NCI-H526 treated with DMSO at 0.1 percent for 48 hours (cell line): ENCODE data around the gene HLA-E.
A peak's percentile ranks its signal among the peaks of the same experiment; 100 is the strongest.
"Not testable (repeated sequence)": the region's sequence is repeated elsewhere in the genome, so short reads cannot be mapped to it uniquely, and the experiment has no call there.

Experiments used
- DNase-seq: peaks from one replicate; lab custom pipeline; 2025; lab: John Stamatoyannopoulos, UW

The HLA-E gene

DNA sequence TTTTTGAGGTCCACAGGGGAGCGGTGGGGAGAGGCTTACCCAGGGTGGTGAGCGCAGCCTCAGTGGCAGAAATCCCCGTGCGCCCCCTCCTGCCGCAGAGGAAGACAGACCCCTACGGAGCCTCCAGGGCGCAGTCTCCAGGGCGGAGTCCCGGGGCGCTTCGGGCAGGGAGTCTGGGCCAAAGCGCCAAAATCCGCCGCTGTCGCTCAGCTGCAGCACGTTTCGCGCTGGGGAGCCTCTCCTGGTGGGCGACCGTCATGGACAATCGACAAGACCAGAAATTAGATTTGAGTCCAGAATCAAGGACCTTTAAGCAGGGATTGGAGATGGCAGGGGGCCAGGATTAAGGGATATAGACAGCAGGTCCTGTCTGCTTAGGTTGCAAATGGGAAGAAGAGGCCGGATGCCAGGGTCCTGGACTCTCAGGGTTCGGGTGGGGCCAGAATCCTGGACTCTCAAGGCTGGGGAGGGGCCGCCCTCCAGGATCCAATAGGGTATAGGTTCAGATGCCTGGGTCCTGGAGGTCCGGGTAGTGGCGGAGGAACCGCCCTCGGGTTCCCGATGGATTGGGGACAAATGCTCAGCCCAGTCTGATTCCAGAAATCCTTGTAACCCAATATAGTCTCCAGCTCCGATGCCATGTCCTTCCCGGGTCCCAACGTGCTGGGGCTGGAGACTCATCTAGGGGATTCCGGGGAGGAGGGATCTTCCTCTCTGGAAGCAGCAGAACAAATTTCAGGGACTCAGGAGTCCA is 7.9 kb upstream of the HLA-E start:
- DNase-seq: no peak

GRCh38 chr6:30481965-30482644 is 7.2 kb upstream of the HLA-E start:
- DNase-seq: peak; percentile 24

DNA sequence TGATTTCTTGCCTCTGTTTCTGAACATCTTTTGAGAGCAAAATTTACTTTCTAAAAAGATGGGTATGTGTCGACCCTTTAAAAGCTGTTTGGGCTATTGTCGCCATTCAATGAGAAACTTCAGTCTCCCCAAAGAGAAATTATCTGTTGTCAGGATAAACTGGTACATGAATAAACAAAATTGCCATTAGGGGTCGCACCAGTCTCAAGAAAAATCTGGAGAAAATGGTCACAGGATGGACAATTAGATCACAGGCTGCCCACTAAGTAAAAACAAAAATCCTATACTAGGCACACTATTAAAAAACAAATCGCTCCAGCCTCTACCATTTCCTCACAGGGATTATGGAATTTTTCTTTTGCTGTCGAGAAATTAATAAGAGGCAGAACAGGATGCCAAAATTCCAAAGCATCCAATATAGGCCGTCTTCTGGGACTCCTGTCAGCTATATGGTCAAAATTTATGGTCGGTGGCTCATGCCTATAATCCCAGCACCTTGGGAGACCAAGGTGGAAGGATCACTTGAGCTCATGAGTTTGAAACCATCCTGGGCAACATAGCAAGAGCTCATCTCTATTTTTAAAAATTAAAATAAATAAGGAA is 5.5 kb upstream of the HLA-E start:
- peak; percentile 16 for DNase-seq

DNA sequence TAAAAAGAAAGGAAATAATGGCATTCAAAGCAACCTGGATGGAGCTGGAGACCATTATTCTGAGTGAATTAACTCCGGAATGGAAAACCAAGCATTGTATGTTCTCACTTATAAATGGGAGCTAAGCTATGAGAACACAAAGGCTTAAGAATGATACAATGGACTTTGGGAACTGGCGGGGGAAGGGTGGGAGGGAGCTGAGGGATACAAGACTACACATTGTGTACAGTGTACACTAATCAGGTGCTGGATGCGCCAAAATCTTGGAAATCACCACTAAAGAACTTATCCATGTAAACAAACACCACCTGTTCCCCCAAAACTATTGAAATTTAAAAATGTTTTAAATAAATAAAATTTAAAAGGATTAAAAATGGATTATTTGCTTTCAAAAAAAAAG is 4.1 kb upstream of the HLA-E start:
- DNase-seq: no peak

- no peak for DNase-seq
Measured at GRCh38 chr6:30487926-30488325, 1.4 kb upstream of the HLA-E start.

DNA sequence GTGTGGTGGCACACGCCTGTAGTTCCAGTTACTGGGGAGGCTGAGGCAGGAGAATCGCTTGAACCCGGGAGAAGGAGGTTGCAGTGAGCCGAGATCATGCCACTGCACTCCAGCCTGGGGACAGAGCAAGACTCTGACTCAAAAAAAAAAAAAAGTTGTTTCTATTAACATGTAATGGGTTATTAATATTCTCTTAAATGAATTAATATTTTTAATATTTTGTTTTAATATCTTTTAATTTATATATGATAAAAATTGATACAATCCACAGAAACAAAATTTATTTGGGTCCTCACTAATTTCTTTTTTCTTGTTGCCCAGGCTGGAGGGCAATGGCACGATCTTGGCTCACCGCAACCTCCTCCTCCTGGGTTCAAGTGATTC is 620 bp upstream of the HLA-E start:
- not testable (repeated sequence) for DNase-seq

- DNase-seq: no peak
Measured at GRCh38 chr6:30490026-30490876, 942 bp downstream of the HLA-E start.

- DNase-seq: not testable (repeated sequence)
Measured at GRCh38 chr6:30491291-30491953, 2.1 kb downstream of the HLA-E start.

DNA sequence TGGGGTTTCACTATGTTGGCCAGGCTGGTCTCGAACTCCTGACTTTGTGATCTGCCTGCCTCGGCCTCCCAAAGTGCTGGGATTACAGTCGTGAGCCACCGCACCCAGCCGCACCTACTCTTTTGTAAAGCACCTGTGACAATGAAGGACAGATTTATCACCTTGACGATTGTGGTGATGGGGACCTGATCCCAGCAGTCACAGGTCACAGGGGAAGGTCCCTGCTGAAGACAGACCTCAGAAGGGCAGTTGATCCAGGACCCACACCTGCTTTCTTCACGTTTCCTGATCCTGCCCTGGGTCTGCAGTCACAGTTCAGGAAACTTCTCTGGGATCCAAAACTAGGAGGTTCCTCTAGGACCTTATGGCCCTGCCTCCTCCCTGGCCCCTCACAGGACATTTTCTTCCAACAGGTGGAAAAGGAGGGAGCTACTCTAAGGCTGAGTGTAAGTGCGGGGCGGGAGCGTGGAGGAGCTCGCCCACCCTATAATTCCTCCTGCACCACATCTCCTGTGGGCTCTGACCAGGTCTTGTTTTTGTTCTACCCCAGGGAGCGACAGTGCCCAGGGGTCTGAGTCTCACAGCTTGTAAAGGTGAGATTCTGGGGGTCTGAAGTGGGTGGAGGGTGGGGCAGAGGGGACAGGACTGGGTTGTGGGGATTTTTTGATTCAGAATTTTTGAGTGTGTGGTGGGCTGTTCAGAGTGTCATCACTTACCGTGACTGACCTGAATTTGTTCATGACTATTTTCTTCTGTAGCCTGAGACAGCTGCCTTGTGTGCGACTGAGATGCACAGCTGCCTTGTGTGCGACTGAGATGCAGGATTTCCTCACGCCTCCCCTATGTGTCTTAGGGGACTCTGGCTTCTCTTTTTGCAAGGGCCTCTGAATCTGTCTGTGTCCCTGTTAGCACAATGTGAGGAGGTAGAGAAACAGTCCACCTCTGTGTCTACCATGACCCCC is 3.0 kb downstream of the HLA-E start:
- DNase-seq: no peak

GRCh38 chr6:30493643-30494250 is 4.4 kb downstream of the HLA-E start:
- no peak for DNase-seq

GRCh38 chr6:30494291-30494861 is 5.1 kb downstream of the HLA-E start:
- no peak for DNase-seq

GRCh38 chr6:30495060-30495459 is 5.8 kb downstream of the HLA-E start:
- DNase-seq: not testable (repeated sequence)

GRCh38 chr6:30495993-30496392 is 6.7 kb downstream of the HLA-E start:
- no peak for DNase-seq

GRCh38 chr6:30497261-30497599 is 7.9 kb downstream of the HLA-E start:
- DNase-seq: not testable (repeated sequence)

DNA sequence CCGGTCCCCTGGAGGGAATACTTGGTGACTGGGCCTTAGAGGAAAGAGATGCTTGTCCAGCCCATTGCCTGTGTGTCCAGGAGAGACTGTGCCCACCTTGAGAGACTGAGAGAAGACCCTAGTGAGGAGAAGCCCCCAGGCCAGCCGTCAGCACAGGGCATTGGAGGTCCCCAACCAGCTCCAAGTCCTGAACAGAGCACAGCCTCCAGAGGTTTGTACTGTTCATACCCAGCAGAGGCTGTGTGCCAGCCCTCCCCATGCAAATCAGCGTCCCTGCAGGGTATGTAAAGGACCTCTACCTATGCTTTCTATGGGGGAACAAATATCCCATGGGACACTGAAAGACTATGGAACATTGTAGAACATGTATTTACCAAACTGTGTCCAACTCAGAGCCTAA is 8.4 kb downstream of the HLA-E start:
- DNase-seq: no peak

DNA sequence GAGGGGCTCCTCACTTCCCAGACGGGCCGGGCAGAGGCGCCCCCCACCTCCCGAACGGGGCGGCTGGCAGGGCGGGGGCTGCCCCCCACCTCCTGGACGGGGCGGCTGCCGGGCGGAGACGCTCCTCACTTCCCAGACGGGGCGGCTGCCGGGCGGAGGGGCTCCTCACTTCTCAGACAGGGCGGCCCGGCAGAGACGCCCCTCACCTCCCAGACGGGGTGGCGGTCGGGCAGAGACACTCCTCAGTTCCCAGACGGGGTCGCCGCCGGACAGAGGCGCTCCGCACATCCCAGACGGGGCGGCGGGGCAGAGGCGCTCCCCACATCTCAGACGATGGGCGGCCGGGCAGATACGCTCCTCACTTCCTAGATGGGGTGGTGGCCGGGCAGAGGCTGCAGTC is 9.4 kb downstream of the HLA-E start:
- not testable (repeated sequence) for DNase-seq

DNA sequence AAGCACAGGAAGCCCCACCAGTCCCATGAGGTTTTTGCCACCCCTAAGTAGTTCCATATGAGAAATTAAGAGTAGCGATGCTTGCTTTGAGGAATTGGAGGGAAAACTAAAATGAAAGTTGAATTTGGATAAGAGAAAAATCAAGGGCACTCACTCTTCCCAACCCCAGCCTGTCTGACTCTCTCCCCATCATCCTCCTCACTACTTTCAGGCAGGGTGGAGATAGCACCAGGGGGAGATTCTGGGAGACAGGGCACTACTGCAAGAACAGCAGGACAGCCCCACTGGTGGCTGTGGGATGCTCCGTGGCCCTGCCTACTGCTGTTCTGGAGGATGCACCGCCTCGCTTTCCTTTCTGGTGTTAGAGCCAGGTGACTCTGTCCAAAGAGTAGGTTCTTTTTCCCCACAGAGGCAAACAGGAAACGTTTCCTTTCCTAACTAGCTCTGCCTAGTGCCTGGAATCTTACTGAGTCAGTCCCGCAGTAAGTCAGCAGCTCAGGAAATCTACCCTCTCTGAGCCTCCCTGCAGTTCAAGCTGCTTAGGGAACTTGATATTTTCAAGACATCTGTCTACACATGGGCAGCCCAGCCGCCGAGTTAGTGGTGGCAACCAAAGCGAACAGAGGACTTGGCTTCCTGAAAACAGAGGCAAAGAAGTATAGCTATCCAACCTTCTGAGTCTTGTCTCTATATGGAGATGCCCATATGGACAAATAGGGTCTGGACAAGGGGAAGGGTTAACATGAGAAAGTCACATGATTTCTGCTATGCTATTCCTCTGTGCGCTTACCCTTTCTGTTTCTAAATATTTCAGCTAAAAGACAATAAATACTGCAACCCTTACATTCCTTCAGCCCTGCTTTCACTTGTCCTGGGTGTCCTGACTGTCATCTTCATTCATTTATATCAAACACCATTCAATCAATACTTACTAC is 11.4 kb downstream of the HLA-E start:
- no peak for DNase-seq
